NB4 (cell line): ENCODE results near the gene INSIG2.

Experiments
- POLR2A ChIP-seq: IDR thresholded peaks from 2 replicates; pipeline ENCODE4 v1.6.1; 2011; ENCODE audit warnings: mild to moderate bottlenecking; ENCODE audit not compliant: insufficient read length; ENCODE audit errors: extremely low read depth
- TF ChIP-seq, protein P1 (sequence below): IDR thresholded peaks from one replicate; pipeline ENCODE4 v1.5.1; 2012; ENCODE audit warnings: low read depth, low read length

DNA sequence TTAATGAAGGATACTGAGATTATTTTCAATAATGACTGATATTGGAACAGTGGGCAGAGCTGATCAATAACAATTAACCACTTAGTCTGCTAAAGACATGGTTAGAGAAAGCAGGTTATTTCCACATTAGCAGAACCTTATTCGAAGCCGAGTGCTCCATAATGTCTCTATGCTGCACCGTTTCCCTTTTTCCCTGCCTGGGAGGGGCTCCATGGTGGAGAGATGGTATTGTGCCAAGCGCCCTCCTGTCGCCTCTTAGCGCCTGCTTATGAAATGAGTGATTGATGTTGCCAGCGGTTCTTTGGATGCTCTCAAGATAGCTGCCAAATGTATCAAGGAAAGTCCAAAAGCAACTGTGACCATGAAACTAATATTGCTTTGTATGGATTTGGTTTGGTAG lies 34.6 kb upstream of the INSIG2 start:
- TF ChIP-seq, protein P1, sequence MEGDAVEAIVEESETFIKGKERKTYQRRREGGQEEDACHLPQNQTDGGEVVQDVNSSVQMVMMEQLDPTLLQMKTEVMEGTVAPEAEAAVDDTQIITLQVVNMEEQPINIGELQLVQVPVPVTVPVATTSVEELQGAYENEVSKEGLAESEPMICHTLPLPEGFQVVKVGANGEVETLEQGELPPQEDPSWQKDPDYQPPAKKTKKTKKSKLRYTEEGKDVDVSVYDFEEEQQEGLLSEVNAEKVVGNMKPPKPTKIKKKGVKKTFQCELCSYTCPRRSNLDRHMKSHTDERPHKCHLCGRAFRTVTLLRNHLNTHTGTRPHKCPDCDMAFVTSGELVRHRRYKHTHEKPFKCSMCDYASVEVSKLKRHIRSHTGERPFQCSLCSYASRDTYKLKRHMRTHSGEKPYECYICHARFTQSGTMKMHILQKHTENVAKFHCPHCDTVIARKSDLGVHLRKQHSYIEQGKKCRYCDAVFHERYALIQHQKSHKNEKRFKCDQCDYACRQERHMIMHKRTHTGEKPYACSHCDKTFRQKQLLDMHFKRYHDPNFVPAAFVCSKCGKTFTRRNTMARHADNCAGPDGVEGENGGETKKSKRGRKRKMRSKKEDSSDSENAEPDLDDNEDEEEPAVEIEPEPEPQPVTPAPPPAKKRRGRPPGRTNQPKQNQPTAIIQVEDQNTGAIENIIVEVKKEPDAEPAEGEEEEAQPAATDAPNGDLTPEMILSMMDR, result no peak
- no peak for TF ChIP-seq POLR2A
